T-helper 1 cell (primary cell): ENCODE data around the gene PSMB11.
"Not testable (repeated sequence)": the region's sequence is repeated elsewhere in the genome, so short reads cannot be mapped to it uniquely, and the experiment has no call there.

Experiments
- DNase-seq, 5 donors: peaks; one replicate each; pipeline ENCODE4 v3.0.0-alpha.2; 2012 to 2020
- total RNA-seq, 4 donors: gene quantifications; one replicate each; lab custom pipeline; 2026; lab: John Stamatoyannopoulos, UW

The PSMB11 gene, protein sequence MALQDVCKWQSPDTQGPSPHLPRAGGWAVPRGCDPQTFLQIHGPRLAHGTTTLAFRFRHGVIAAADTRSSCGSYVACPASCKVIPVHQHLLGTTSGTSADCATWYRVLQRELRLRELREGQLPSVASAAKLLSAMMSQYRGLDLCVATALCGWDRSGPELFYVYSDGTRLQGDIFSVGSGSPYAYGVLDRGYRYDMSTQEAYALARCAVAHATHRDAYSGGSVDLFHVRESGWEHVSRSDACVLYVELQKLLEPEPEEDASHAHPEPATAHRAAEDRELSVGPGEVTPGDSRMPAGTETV
- 0 to 0.08 (median 0) reads per million in 4 donors for total RNA-seq

GRCh38 chr14:23042162-23042965 is at the start of gene PSMB11:
Gene PSMB11 (plus strand): TSS chr14:23042212. CDS start chr14:23042226, 14 bp downstream.
- DNase-seq, result no peak

GRCh38 chr14:22993517-22993916 is 48.5 kb upstream of the PSMB11 start:
- DNase-seq, result no peak

DNA sequence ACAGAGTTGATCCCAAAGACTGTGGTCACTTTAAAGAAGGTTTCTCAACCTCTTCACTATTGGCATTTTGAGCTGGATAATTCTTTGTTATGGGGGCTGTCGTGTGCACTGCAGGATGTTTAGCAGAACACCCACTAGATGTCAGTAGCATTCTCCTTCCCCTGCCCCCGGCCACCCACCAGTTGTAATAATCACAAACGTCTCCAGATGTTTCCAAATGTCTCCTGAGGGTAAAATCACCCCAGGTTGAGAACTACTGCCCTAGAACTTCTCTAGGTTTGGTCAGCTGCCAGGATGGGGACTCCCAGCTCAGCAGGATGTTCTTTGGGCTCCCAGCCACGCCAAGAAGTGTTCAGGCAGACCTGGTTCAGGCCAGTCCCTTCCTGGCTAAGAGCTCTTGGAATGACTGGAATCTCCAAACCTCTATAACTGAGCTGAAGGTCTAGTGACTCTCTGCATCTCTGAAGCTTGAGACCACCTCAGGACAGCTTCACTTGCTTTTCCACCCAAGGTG is 47.2 kb upstream of the PSMB11 start:
- no peak for DNase-seq

DNA sequence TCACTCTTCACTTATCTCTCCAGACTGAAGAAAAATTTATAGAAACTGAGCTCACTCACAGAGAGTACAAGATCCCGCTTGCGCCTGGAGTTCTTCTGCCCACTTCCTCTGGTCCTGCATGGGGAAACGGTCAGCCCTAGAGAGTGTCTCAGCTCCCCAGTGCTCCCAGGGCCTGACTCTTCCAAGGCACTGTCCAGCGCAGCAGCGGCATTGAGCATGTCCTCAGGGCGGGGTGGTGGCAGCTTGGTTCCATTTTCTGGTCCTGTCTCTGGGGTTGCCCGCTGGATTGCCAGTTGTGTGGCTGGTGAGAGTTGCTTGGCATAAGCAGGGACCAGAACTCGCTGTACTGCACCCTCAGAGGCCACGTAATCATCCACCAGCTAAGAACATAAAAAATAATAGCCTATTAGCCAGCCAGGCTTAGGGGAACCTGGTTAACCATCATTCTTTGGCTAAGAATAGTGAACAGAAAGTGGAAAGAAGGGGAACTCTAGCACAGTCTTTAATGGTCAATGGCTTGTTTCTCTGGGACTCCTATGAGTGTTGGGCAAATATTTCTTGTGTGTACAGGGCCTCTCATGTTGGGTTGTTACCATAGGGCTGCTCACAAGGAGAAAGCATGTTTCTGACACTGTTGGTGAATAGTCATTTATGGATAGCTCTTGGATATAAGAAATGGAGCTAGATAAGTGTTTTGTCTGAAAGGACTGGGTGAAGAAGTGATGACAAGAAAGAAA is 46.0 kb upstream of the PSMB11 start:
- no peak for DNase-seq

- no peak for DNase-seq
Observed at GRCh38 chr14:22996768-22997654, 45.0 kb upstream of the PSMB11 start.

DNA sequence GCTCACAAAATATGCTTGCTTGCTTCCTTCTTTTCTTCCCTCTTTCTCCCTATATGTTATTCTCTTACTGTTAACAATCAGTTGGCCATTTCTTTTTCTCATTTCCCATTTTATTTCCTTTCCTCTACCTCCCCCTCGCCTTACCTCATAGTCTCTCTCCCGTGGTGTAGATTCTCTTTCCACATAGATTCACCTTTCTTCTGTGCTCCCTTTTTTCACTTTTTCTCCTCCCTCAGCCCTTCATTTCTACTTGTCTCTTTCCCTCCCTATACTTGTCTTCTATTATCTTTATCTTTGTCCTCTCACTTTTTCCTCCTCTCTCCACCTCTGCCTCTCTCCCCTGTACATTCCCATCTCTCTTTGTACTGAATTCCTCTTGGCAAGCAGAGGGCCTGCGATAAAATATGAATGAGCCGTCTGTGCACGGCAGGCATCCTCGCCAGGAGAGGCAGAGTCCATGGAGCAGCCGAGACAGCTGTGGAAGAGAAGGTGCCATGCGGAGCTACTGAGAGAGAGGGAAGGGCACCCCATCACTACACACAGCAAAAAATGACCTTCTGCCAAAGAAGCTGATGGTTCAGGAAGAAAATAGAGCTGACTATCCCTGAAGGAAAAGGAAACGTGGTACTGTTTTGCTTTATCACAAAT is 44.2 kb upstream of the PSMB11 start:
- no peak for DNase-seq

GRCh38 chr14:22998329-22999012 is 43.5 kb upstream of the PSMB11 start:
- DNase-seq, result no peak

GRCh38 chr14:23000860-23001259 is 41.2 kb upstream of the PSMB11 start:
- DNase-seq, result no peak

DNA sequence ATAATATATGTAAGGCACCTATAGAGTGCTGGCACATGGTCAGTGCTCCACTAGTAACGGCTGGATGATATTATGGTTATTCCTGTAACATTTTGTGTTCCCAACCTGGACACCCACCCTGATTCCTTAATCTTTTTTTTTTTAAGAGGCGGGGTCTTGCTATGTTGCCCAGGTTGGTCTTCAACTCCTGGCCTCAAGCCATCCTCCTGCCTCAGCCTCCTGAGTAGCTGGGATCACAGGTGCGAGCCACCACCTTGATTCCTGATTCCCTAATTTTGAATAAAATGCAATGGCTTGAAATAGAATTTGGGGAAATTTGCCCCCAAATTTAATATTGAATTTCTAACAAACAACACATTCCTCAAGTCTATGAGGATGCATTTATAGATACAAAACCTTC is 39.4 kb upstream of the PSMB11 start:
- DNase-seq, result no peak

DNA sequence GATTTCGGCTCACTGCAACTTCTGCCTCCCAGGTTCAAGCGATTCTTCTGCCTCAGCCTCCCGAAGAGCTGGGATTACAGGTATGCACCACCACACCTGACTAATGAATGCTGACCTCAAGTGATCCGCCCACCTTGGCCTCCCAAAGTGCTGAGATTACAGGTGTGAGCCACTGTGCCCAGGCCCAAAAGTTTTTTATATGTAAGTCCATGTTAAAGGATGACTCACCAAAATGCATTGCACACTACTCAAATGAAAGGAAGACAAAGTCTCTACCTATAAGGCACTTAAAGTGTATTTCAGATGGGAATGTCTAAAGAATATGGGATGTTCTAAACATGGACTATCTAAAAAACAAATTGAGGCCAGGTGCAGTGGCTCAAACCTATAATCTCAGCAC is 37.7 kb upstream of the PSMB11 start:
- DNase-seq, result not testable (repeated sequence)

- DNase-seq, result no peak
Observed at GRCh38 chr14:23005451-23006187, 36.4 kb upstream of the PSMB11 start.

DNA sequence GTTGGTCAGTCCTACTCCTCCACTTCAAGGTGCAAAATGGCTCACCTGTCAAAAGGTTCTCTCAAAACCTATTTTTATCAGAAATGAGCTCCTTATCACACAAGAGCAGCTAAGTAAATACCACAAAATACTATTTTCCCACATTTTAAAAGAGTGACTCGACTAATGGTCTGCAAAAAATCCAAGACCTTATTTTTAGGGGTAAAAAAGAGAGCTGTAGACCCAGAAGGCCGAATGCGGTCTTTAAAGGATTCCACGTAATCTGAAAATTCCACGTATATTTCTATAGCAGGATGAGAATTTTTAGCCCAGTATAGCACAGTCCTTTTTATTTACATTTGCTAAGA is 35.9 kb upstream of the PSMB11 start:
- DNase-seq, result no peak

DNA sequence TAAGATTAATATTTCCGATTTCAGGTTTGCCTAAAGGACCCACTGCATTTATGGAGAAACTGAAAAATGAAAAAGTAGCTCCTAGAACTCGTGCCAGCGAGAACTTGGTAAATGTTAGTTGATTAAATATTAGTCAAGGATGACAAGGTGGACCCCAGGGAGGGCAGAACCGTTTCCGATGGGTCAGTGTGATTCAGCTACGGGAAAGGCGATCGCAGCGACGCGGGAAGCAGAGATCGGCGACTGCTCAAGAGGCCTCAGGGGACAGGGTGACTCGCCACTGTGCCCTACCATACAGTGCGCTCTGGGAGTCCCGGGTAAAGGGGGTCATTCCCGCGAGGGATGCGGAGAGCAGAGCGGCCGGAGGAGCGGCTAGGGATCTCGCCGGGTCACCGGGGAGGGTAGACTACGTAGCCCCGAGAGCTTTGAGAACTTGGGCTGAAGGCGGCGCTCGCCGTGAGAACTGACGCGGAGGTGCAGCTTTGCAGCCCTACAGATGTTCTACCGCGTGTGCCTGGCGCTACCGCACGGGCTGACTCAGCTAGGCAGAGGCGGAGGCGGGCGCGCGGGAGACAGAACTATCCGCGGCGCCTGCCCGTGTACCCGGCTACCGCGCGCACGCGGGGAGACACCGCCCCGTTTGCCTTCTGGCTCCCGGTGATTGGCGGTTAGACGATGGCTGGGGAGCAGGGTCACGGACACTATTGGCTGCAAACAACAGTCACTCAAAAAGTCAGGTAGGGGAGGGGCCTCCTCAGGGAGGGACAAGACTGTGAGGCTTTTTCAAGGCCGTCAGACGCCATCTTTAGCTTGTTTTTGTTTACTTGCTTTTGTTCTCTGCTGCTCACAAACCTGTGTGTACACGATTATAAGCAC is 35.2 kb upstream of the PSMB11 start:
- peak; percentile 92 to 99 (median 96) for DNase-seq

- peak in 1 of 5 donors; percentile 17 for DNase-seq
Observed at GRCh38 chr14:23008831-23009230, 33.2 kb upstream of the PSMB11 start.

DNA sequence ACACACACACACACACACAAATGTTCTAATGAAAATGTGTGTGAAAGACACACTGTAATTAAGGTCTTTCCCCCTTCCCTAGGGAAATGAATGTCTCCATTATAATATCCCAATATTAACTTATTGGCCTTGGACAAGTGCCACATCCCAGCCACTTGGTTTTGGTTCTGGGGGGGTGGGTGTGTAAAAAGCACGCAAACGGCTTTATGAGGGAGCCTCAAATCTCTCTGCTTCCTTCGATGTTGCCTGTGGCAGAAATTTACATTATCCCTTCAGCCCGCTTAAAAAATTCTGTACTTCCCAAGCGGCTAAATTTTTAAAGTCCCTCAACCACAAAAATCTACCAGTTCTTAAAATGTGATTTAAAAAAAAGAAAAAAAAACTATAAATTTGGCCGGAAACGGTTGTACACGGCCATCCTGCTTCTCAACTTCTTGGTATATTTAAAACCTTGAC is 32.5 kb upstream of the PSMB11 start:
- DNase-seq, result no peak

DNA sequence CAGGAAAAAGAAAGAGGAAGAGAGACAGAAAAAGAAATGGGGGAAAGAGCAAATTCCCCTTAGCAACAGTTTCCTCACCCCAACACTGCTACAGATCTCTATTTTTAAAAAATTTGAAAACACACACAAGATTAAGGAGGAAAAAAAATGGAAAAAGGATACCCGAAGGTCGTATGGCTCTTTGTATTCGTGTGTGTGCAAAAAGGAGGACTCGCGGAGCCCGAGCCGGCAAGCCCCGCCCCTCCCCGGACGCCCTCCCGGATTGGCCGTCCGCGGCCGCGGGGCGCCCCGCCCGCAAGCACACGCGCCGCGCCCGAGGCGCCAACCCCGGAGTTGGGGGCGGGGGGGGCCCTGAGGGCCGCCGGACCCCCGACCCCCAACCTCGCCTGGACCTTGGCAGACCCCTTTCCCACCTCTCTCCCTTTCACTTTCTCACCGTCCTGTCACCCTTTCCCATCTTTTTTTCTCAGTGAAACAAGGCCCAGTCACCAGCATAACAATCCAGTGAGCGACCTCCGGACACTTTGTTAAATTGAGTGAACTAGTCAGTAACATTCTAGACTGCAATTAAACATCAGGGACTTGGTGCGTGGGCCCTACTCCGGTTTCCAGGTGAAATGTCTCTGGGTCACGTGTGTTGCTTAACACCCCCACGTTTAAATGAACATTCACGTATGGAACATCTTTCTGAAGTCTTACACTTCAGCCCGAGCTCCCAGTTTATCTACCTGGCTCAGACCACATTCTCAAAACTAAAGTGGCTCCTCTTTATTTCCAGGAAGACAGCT is 31.9 kb upstream of the PSMB11 start, which contains the start of gene C14orf93:
Gene C14orf93 (minus strand): TSS at position 205 of the 788 bp plus-strand sequence. CDS start 11,120 bp downstream, outside the sequence.
- DNase-seq, result peak; percentile 54 to 82 (median 70)

DNA sequence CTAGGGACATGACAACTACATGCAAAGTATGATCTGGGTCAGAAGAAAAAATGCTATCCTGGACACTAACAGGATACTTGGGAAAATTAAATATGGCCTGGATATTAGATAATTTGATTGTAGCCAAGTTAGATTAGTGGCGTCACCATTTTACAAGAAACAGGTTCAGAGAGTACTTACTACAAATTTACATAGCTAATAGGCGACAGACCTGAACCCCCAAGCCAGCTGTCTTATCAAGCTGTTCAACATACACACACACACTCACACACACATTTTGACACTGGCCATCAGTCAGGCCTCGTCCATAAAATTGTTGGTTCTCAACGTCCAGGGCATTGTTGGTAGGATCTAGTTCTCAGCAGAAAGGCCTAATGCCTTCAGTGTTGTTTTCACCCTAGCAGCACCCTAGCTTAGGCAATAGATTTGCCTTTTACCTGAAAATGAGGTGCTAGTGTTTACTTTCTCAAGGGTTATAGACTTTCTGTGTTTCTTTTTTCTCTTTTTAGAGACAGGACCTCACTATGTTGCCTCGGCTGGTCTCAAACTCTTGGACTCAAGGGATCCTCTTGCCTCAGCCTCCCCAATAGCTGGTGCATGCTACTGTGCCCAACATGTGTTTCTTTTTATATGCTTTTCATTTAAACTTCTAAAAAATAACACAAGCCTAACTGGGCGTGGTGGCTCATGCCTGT is 28.8 kb upstream of the PSMB11 start:
- DNase-seq, result no peak

GRCh38 chr14:23013749-23014054 is 28.3 kb upstream of the PSMB11 start:
- DNase-seq, result not testable (repeated sequence)
